Fibroblast of peridontal ligament (primary cell): ENCODE data around the gene COG4.
"Not testable (repeated sequence)": the region's sequence is repeated elsewhere in the genome, so short reads cannot be mapped to it uniquely, and the experiment has no call there.

Experiments
- DNase-seq: peaks from one replicate; pipeline ENCODE4 v3.0.0-alpha.2; 2010; ENCODE audit errors: extremely low read depth

Gene COG4

DNA sequence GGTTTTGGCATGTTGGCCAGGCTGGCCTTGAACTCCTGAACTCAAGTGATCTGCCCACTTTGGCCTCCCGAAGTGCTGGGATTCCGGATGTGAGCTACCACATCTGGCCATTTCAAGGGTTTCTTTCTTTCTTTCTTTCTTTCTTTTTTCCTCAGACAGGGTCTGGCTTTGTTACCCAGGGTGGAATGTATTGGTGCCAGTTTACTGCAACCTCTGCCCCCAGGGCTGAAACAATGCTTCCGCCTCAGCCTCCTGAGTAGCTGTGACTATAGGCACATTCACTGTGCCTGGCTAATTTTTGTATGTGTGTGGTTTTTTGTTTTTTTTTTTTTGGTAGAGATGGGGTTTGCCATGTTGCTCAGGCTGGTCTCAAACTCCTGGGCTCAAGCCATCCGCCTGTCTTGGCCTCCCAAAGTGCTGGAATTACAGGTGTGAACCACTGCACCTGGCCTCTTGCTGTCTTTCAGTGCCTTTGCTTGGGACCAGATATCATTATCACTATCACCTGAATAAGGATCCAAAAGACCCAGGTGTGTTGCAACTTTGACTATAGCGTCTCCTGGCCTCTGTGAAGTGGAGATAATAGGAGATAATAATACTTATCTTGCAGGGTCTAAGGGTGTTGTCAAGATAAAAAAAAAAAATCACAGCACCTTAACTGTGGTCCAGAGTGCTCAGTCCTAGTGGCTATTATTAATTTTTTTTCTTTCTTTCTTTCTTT, 65.7 kb downstream of the COG4 start:
- DNase-seq = no peak

GRCh38 chr16:70455910-70456309, 67.4 kb downstream of the COG4 start:
- no peak for DNase-seq

GRCh38 chr16:70454222-70455034, 68.9 kb downstream of the COG4 start, which contains the start of gene FCSK:
Gene FCSK, plus strand, starts transcription at chr16:70454595. Its CDS starts 8,596 bp downstream, at chr16:70463191.
- DNase-seq = peak; percentile 66

DNA sequence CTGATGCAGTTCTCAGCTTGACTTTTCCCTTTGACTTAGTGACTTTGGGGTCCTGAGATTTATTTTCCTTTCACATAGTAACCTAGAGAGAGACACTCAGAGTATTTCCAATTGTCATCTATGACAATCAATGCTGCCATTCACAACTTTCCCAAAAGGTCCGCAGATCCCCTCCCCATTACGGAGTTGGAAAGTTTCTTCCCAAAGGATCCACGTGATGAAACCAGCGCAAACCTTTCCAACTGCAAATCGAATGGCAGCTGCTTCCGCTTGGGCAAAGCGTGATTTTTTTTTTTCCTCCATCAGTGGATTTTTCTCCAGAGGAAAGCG, 69.5 kb downstream of the COG4 start:
- DNase-seq = no peak

DNA sequence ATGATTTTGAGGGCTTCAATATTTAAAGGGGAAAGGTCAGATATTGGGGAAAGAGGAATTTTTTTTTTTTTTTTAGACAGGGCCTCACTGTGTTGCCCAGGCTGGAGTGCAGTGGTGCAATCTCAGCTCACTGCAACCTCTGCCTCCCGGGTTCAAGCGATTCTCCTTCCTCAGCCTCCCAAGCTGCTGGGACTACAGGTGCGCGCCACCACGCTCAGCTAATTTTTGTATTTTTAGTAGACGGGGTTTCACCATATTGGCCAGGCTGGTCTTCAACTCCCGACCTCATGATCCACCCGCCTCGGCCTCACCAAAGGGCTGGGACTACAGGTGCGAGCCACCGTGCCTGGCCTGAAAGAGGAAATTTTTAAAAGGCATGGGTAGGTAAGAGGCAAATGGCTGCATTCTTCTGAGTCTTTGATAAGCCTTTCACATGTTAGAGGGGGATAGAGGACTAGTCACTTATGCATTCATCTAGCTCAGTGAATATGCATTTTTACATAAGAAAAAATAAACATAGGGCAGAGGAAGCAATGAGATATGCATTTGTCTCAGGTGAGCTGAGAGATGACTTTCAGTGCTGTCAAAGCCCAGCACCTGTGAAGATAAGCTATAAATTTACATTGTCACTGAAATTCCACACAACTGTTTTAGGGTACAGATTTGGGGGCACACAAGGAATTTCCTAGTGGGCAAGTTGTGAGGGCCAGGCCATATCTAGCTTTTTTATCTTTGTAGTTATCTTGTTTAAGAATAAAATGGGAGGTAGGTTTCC, 70.0 kb downstream of the COG4 start:
- DNase-seq = no peak

DNA sequence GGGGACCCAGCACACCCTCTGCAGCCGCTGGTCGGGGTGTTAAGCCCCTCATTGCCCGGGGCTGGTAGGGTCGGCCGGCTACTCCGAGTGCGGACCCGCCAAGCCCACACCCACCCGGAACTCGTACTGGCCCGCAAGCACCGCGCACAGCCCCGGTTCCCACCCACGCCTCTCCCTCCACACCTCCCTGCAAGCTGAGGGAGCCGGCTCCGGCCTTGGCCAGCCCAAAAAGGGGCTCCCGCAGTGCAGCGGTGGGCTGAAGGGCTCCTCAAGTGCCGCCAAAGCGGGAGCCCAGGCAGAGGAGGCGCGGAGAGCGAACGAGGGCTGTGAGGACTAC, 72.4 kb downstream of the COG4 start:
- not testable (repeated sequence) for DNase-seq

GRCh38 chr16:70450142-70451003, 73.0 kb downstream of the COG4 start:
- DNase-seq = not testable (repeated sequence)

DNA sequence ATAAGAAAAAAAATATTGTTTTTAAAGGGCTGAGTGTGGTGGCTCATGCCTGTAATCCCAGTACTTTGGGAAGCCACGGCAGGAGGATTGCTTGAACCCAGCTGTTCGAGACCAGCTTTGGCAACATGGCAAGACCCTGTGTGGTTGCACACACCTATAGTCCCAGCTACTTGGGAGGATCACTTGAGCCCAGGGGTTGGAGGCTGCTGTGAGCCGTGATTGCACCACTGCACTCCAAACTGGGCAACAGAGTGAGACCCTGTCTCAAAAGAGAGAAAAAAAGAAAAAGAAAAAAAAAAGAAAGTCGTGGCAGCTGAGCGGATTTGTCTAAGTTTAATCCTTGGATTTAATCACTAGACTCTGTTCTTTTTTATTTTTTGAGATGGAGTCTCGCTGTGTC, 75.3 kb downstream of the COG4 start:
- DNase-seq = no peak

GRCh38 chr16:70444249-70445063, 78.9 kb downstream of the COG4 start:
- no peak for DNase-seq

DNA sequence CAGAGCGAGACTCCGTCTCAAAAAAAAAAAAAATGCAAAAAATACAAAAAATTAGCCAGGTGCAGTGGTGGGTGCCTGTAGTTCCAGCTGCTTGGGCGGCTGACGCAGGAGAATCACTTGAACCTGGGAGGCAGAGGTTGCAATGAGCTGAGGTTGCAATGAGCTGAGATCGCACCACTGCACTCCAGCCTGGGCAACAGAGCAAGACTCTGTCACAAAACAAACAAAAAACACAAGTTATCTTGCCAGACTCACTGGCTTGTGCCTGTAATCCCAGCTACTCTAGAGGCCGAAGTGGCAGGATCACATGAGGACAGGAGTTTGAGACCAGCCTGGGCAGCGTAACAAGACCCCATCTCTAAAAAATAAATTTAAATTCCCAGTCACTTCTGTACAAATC, 81.0 kb downstream of the COG4 start:
- DNase-seq = no peak

DNA sequence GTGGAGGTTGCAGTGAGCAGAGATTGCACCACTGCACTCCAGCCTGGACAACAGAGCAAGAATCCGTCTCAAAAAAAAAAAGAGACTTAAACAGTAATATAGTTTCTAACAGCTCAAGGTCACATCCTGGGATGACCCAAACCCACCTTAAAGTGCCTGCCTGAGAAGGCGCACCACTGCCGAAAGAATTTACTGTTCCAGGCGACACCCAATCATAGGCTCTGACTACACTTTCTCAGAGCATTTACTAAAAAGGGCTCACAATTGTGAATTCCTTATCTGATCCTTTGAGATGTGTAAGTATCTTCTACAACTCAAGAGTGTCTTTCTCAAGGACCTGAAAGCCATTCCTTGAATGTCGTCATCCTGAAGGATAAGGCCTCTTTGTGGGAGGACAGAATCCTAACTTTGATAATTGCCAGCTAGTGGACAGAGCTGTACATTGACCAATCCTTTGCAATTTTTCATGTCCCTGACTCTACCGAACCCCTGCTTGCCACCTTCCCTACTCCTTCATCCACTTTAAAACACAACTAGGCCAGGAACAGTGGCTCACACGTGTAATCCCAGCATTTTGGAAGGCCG, 81.9 kb downstream of the COG4 start:
- no peak for DNase-seq

- DNase-seq = no peak
Observed at GRCh38 chr16:70440009-70440692, 83.2 kb downstream of the COG4 start.

GRCh38 chr16:70438969-70439862, 84.1 kb downstream of the COG4 start, which contains the start of gene ST3GAL2:
Gene ST3GAL2, minus strand, starts transcription at chr16:70439100. Its CDS starts 40,570 bp downstream, at chr16:70398530.
- DNase-seq = peak; percentile 83

GRCh38 chr16:70438585-70438968, 84.8 kb downstream of the COG4 start:
- DNase-seq = no peak

DNA sequence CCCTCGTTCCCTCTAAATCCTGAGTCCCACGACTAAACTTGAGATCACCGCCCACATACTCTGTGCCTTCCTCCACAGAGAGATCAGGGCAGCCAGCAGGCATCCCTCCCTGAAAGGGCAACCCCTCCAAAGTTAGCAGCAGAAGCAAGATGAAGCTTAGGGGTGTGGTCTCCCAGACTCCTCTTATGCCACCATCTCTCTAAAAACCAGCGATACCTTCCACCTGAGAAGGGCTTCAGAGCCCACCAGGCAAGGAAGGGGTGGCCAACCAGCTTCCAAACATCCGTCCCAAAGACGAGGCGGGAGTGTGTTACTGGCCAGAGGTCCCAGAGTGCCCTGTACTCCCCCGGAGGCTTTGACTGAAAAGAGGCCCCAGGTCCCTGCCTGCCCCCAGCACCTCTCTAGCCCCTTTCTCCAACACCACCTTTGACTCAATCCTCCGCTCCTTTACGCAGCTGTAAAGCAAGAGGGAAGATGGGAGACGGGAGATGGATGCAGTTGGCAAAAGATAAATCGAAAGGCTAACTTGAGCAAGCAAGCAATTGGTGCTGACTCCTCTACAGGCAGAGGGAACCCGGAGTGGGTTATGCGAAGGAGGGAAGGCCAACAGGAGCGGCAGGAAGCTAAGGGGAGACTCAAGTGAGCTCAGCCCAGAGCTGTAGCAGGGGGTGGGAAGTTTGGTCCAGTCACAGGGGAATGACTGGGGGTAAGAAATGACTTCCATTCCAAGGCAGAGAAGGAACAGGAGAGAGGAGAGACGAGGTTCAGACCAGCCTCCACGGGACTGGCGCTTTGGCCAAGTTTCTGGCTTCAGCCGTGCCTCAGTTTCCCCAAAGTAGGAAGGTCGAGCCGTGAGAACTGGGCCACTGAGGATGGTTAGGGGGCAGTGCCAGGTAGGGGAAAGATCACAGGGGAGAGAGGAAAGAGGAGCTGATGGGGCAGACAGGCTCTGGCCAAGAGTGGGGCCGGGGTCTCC, 85.5 kb downstream of the COG4 start:
- peak; percentile 41 for DNase-seq

- peak; percentile 86 for DNase-seq
Observed at GRCh38 chr16:70437017-70437581, 86.3 kb downstream of the COG4 start.
